ENCODE results near the gene SLC25A33. TPM values are rescaled to one million over a fixed set of nuclear protein-coding genes. Genes with fewer than 3 reads are reported as not detected.

Gene SLC25A33
- total and polyA plus RNA-seq, 2 of the 8 experiments (the other 6 are each of a cell fraction or from before 2014, with no cell fraction given), result 7.8 to 12.8 TPM

DNA sequence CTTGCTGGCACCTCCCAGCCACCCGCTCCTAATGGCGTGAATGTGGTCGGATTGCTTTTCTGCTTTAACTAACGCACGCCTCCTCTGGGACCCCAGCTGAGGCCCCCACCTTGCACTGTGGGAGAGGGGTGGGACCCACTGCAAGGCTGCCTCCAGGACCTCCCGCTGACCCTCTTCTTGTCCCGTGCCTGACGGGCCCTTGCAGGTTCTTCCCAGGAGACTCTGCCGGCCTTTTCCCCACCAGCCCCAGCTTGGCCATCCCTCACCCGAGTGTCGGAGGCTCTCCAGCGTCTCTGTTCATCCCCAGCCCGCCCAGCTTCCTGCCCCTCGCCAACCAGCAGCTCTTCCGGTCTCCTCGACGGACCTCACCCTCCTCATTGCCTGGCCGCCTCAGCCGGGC is 68.1 kb downstream of the SLC25A33 start:
- ChIA-PET CTCF (ENCODE audit: partially characterized antibody) (interaction anchor here (0.9 to 6.2 kb wide), 3 partner anchors 9 to 372 kb away, joined by 3 to 32 read pairs (median 3); no protein-coding TSS in a partner anchor), POLR2A (ENCODE audit: partially characterized antibody) (interaction anchor here (1.4 to 2.4 kb wide), 3 partner anchors 9 to 15 kb away, joined by 3 to 8 read pairs (median 4); no protein-coding TSS in a partner anchor)
- TF ChIP-seq GTF2F1 (IDR thresholded peaks at IDR 0.05; ENCODE audit: borderline replicate concordance, low read depth, low read length), result no peak
- TF ChIP-seq, protein P1, sequence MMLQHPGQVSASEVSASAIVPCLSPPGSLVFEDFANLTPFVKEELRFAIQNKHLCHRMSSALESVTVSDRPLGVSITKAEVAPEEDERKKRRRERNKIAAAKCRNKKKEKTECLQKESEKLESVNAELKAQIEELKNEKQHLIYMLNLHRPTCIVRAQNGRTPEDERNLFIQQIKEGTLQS (IDR thresholded peaks at IDR 0.05; ENCODE audit: insufficient read depth, low read depth, low read length), result no peak
- TF ChIP-seq, protein P2, sequence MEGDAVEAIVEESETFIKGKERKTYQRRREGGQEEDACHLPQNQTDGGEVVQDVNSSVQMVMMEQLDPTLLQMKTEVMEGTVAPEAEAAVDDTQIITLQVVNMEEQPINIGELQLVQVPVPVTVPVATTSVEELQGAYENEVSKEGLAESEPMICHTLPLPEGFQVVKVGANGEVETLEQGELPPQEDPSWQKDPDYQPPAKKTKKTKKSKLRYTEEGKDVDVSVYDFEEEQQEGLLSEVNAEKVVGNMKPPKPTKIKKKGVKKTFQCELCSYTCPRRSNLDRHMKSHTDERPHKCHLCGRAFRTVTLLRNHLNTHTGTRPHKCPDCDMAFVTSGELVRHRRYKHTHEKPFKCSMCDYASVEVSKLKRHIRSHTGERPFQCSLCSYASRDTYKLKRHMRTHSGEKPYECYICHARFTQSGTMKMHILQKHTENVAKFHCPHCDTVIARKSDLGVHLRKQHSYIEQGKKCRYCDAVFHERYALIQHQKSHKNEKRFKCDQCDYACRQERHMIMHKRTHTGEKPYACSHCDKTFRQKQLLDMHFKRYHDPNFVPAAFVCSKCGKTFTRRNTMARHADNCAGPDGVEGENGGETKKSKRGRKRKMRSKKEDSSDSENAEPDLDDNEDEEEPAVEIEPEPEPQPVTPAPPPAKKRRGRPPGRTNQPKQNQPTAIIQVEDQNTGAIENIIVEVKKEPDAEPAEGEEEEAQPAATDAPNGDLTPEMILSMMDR (IDR thresholded peaks at IDR 0.05; ENCODE audit: control extremely low read depth in 1 of 3, insufficient read depth in 1 of 3, low read depth in 1 of 3, low read length in 3 of 3), result no peak
- no peak for TF ChIP-seq HDAC6 (IDR thresholded peaks at IDR 0.05; ENCODE audit: low read depth, low read length)
- no peak for TF ChIP-seq SIRT6 (IDR thresholded peaks at IDR 0.05; ENCODE audit: low read length)
- no peak for TF ChIP-seq CREB1 (IDR thresholded peaks at IDR 0.05)
- TF ChIP-seq, protein P3, sequence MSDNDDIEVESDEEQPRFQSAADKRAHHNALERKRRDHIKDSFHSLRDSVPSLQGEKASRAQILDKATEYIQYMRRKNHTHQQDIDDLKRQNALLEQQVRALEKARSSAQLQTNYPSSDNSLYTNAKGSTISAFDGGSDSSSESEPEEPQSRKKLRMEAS (IDR thresholded peaks at IDR 0.05), result no peak
- no peak for TF ChIP-seq RBBP5 (IDR thresholded peaks at IDR 0.05; ENCODE audit: borderline replicate concordance, low read depth, low read length)
- no peak for TF ChIP-seq RAD21 (IDR thresholded peaks at IDR 0.05 in 1 of 2, conservative IDR thresholded peaks at IDR 0.05 in 1 of 2; ENCODE audit: low read depth in 2 of 2, low read length in 2 of 2)
- TF ChIP-seq SRF (IDR thresholded peaks at IDR 0.05; ENCODE audit: low read depth, low read length), result no peak

More for the DNA sequence above, 68.1 kb downstream of the SLC25A33 start:
- Histone ChIP-seq H3K27me3 (replicated peaks in 1 of 4; ENCODE audit: control insufficient read depth in 3 of 4, extremely low read depth in 1 of 4, insufficient read depth in 3 of 4, low read length in 3 of 4) (no peaks in the 10 kb centered on the region), H3K23me2 (ENCODE audit: low read depth, low read length) (no peaks in the 10 kb centered on the region), H3K4me1 (replicated peaks in 1 of 4; ENCODE audit: control insufficient read depth in 3 of 4, insufficient read depth in 4 of 4, low read length in 3 of 4) (no peaks in the 10 kb centered on the region; a peak in 1 of 7 replicates), H3K27ac (ENCODE audit: low read depth, low read length) (no peak overlapping the region), H3K18ac (ENCODE audit: extremely low read depth, low read length) (no peak overlapping the region), H3K4me3 (ENCODE audit: extremely low read depth in 1 of 4, insufficient read depth in 2 of 4, low read depth in 3 of 4, low read length in 4 of 4) (no peak overlapping the region), H3K79me1 (ENCODE audit: low read depth, low read length) (no peaks in the 10 kb centered on the region; the same call in 1 of the 2 replicates), H2BK15ac (ENCODE audit: low read length) (no peak overlapping the region), H2BK20ac (ENCODE audit: low read length) (no peak overlapping the region), H2BK120ac (replicated peaks; ENCODE audit: low read depth, low read length) (no peak overlapping the region), H3K14ac (ENCODE audit: insufficient read length) (no peak overlapping the region), H4K20me1 (replicated peaks in 1 of 2; ENCODE audit: control insufficient read depth in 1 of 2, insufficient read depth in 2 of 2, low read length in 2 of 2) (peaks cover 3 to 12% of the 10 kb centered on the region in 2 experiments), H3K36me3 (ENCODE audit: control insufficient read depth in 2 of 4, insufficient read depth in 4 of 4, low read length in 3 of 4) (peaks cover 4 to 29% (median 15%) of the 10 kb centered on the region in 4 experiments; a peak in 5 of 8 replicates), H3K79me2 (ENCODE audit: control insufficient read depth in 1 of 2, insufficient read depth in 2 of 2, low read length in 2 of 2) (no peaks in the 10 kb centered on the region), H2BK5ac (ENCODE audit: low read depth, low read length) (no peak overlapping the region), H3K9me3 (ENCODE audit: insufficient read depth in 2 of 2, low read depth in 1 of 2, low read length in 1 of 2) (no peaks in the 10 kb centered on the region), H3K23ac (ENCODE audit: insufficient read length) (no peak overlapping the region), H2BK12ac (ENCODE audit: low read depth, low read length) (no peak overlapping the region), H3K4ac (replicated peaks; ENCODE audit: insufficient read length, low read depth, low read length) (no peak overlapping the region), H3K9ac (replicated peaks in 1 of 4; ENCODE audit: extremely low read depth in 1 of 4, low read depth in 3 of 4, low read length in 3 of 4) (no peak overlapping the region), H3K4me2 (ENCODE audit: insufficient read depth in 1 of 2, low read depth in 2 of 2, low read length in 2 of 2) (no peak overlapping the region), H2AK5ac (ENCODE audit: low read depth, low read length) (no peak overlapping the region), H4K91ac (replicated peaks; ENCODE audit: insufficient read length, low read length) (no peak overlapping the region), H2AFZ (ENCODE audit: low read length) (no peak overlapping the region), H4K8ac (ENCODE audit: extremely low read depth, insufficient read depth, low read length) (peak overlapping the region; percentile 51; the same call in 1 of the 2 replicates), H4K5ac (ENCODE audit: insufficient read length, low read depth, low read length) (no peak overlapping the region), H3K56ac (replicated peaks; ENCODE audit: insufficient read length, low read depth, low read length) (no peak overlapping the region)
- WGBS, 2 experiments (ENCODE audit: extremely low coverage in 1 of 2, insufficient coverage in 1 of 2, insufficient read length in 1 of 2, insufficient replicate concordance in 2 of 2, low coverage in 1 of 2, low lambda C conversion rate in 2 of 2, missing lambda C conversion rate in 1 of 2), result 87% methylated on average over 15 of the region's 19 CpGs; no CpG with 5 or more reads in 1 of the 2 experiments
- no peak for FAIRE-seq
- DNase-seq (ENCODE audit: low read depth in 1 of 2, low spot score in 2 of 2), result no peak

Measured in H1 (cell line).